SK-N-MC (cell line): ENCODE data around the gene C2orf72.

Experiments
- DNase-seq: peaks from one replicate; pipeline ENCODE4 v3.0.0-alpha.2; 2011; ENCODE audit warnings: low read depth, low spot score
- H3K27ac ChIP-seq: fragments of 200-600 bp; sonication (generic); 2 replicates; pipeline ENCODE4 v1.5.1; 2016; ENCODE audit warnings: mixed run types
- H3K36me3 ChIP-seq: fragments of 200-600 bp; sonication (generic); 2 replicates; pipeline ENCODE4 v1.6.1; 2017; ENCODE audit warnings: antibody characterized with exemption, low read length, mixed read lengths; ENCODE audit not compliant: insufficient read depth
- H3K4me3 ChIP-seq: fragments of 200-600 bp; sonication (generic); 2 replicates; pipeline ENCODE4 v1.5.1; 2016
- H3K9ac ChIP-seq: fragments of 200-600 bp; sonication (generic); 2 replicates; pipeline ENCODE4 v1.8.0; 2017; ENCODE audit warnings: mixed run types, mixed read lengths; ENCODE audit not compliant: insufficient read length
- H3K9me3 ChIP-seq: fragments of 200-600 bp; sonication (generic); 2 replicates; pipeline ENCODE4 v1.6.1; 2017; ENCODE audit warnings: low read depth, mild to moderate bottlenecking, antibody characterized with exemption, low read length, moderate library complexity, mixed read lengths
- EZH2 ChIP-seq: fragments of 200-600 bp; sonication (generic); IDR thresholded peaks from one replicate; pipeline ENCODE4 v1.6.1; 2017; ENCODE audit warnings: antibody characterized with exemption
- FOXP2 ChIP-seq: optimal IDR thresholded peaks from 2 replicates; pipeline ENCODE3; 2011; ENCODE audit warnings: mild to moderate bottlenecking, moderate library complexity; ENCODE audit not compliant: insufficient read depth; ENCODE audit errors: extremely low read length, control extremely low read depth
- POLR2AphosphoS5 ChIP-seq: IDR thresholded peaks from 2 replicates; pipeline ENCODE4 v1.6.1; 2012; ENCODE audit warnings: mild to moderate bottlenecking, low read depth, low read length, borderline replicate concordance

Gene C2orf72

DNA sequence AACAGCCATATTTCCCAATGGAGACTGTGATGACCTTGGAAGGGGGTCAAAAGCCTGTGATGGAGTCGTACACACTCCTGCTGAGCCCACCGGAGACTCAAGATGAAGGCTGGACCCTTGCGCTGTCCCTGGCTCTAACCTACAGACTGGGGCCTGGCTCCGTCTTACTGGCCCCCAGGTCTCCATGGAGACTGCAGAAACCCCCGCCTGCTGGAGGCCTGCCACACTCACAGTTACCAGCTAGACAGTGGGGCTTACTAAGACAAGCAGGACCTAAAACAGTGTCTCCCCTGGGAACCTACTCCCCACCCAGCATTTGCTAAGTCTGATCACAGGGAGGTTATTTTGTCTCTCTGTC lies 9.6 kb downstream of the C2orf72 start:
- Histone ChIP-seq H3K9ac (no peak overlapping the region), H3K4me3 (no peak overlapping the region), H3K36me3 (no peaks in the 10 kb centered on the region), H3K27ac (no peak overlapping the region), H3K9me3 (no peaks in the 10 kb centered on the region)
- DNase-seq: no peak
- no peak for TF ChIP-seq FOXP2
- no peak for TF ChIP-seq EZH2
- TF ChIP-seq POLR2AphosphoS5: no peak

DNA sequence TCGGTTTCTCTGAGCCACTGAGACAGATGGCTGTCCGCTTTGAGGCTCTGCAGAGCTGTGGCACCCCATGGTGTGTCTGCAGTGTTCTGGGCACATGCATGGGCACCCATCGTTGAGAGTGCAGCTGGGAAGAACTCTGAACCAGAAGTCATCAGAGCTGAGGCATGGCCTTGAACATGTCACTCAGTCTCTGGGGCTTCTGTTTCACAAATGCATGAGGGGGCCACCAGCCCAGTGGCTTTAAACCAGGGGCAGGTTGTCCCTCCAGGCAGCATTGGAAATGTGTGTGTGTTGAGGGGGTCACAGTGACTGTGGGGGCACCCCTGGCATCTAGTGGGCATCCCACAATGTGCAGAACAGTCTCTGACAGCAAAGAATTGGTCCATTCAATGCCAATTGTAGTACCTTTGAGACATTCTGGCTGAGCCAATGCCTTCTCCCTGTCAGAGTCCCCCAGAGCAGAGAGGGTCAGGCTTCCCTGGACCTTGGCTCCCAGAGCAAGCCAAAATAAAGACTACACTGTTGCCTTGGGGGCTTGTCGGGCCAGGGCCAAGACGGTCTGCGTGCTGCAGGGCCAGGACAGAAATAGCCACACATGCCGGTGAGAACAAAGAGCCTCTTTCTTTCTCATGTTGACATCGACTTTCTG lies 10.1 kb downstream of the C2orf72 start:
- no peak overlapping the region for H3K4me3 ChIP-seq
- no peaks in the 10 kb centered on the region for H3K36me3 ChIP-seq
- TF ChIP-seq FOXP2 (no peak), EZH2 (no peak), POLR2AphosphoS5 (no peak)
- DNase-seq: no peak
- H3K9ac ChIP-seq: no peak overlapping the region
- H3K9me3 ChIP-seq: no peaks in the 10 kb centered on the region
- no peak overlapping the region for H3K27ac ChIP-seq

DNA sequence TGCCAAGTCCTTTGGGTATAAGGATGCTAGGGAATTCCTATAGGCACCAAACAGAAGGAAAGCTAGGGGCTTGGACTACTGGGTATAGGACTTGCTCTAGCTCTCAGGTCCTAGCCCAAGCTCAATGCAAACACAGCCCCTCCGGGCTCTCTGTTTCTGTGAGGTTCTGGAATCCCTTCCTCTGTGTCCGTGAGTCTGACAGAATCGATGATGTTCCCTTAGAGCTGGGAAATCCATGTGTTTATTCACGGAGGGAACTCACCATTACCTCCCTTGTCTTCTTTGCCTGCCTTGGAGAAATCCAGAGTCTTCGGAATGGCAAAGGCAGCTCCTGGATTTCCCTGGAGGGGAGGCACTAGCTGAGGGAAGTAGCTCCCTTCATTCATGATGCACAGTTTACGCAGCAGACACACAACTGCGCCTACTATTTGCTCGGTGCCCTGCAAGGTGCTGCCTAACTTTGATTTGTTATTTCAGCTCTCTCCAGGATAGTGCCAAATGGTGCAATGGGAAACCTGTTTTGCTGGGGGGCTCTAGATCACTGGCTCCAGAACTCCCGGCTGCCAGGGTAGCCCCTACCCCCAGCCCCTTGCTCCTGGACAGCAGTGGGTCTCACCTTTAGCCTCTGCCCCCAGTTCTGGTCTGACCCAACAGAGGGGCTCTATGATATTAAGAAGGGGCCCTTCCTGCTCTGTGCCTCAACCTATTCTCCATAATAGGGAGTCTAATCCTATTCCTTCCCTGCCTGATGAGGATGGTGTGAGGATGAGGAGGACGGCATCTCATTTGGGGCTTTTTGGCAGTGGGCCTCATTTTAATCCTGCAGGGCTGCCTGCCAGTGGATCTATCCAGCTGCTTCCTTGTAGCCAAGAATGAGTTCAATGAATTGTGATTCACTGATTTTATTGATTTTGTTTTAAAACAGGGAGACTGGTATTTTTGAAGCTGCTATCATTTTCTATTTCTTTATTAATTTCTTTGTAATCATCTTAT lies 10.9 kb downstream of the C2orf72 start:
- H3K9me3 ChIP-seq: no peaks in the 10 kb centered on the region
- no peak overlapping the region for H3K9ac ChIP-seq
- H3K4me3 ChIP-seq: no peak overlapping the region
- no peak overlapping the region for H3K27ac ChIP-seq
- no peaks in the 10 kb centered on the region for H3K36me3 ChIP-seq
- no peak for DNase-seq
- no peak for TF ChIP-seq EZH2
- no peak for TF ChIP-seq POLR2AphosphoS5
- TF ChIP-seq FOXP2: no peak

DNA sequence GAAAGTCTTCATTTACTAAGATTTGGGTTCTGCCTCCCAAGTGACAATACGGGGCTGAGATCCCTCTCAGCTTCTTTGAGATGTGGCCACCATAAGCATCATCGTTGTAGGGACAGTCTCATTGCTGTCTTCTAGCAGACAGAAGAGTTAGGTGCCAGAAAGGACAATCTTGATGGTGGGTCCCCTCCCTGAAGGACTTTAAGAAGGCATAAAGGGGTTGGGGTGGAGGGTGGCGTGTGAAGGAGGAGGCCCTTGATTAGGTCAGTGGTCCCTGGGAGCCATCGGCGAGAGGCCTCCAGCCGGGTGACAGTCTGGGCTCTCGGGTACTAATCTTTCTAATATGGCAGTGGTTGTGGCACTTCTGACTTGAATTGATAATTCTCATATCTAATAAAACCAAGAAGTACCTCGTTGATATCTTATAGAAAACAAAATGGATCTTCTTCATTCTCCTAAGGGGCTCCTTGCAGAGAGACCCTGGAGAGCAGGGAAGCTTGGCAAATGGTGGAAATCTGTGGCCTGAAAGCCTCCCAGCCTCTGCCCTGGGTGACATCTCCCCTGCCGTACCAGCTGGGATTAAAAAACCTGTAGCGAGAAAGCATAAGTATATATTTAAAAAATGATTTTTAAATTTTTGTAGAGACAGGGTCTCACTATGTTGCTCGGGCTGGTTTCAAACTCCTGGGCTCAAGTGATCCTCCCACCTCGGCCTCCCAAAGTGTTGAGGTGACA lies 12.1 kb downstream of the C2orf72 start:
- no peak for DNase-seq
- Histone ChIP-seq H3K9me3 (no peaks in the 10 kb centered on the region), H3K9ac (no peak overlapping the region), H3K4me3 (no peak overlapping the region), H3K27ac (no peak overlapping the region), H3K36me3 (no peaks in the 10 kb centered on the region)
- TF ChIP-seq EZH2 (no peak), FOXP2 (no peak), POLR2AphosphoS5 (no peak)

DNA sequence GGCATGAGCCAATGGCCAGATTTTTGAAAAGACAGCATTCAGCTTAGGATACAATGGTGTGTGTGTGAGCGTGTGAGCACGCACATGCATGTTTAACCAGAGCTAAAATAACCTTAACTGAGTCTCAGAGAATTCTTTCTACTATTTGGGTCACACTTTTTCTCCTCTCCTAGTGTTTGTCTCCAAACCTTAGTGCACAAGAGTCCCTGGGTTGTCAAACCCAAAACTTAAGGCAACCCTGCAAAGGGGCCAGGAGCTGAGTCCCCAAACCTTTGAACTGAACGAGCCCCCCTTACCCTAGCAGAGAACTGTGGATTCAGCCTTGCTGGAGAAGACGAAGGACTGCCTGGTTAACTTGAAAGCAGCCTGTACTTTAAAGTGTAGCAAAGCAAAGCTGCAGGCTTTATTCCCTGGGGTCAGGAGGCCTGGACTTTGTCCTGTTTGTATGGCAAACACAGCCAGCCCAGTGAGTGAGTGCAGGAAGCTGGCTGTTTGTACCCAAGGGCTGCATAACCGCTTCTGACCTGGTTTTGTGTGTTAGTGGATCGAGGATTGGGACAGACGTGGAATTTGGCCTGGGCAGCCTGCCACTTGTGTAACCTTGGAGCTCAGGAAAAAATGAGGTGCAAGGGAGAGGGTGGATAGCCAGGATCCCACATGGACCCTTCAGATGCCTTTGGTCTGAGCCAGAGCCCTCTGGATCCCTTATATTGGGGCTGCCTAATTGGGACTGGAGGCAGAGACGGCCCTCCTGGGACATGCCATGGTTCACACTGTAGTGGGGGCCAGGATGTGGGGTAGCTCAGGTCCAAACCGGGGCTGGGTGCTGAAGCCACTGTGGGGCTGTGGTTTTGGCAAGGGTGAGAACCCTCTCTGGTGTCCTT lies 12.9 kb downstream of the C2orf72 start:
- H3K27ac ChIP-seq: no peak overlapping the region
- no peak overlapping the region for H3K9ac ChIP-seq
- H3K36me3 ChIP-seq: no peaks in the 10 kb centered on the region
- H3K4me3 ChIP-seq: no peak overlapping the region
- no peak for TF ChIP-seq EZH2
- TF ChIP-seq POLR2AphosphoS5: no peak
- TF ChIP-seq FOXP2: no peak
- no peak for DNase-seq
- H3K9me3 ChIP-seq: no peaks in the 10 kb centered on the region

DNA sequence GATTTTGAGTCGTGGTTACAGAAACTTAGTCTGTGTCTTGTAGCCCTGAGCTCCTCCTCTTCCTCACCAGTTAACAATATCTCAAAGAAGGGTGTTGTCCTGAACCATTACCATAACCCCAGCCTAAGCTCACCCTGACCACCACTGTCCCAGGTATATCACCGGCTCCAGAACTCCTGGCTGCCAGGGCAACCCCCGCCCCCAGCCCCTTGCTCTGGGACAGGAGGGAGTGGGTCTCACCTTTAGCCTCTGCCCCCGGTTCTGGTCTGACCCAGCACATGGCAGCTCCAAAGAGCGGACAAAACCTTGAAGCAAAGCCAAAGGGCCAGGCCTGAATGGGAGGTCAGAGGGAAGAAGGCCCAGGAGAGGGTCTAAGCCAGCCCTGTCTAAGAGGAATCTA lies 13.8 kb downstream of the C2orf72 start:
- TF ChIP-seq FOXP2 (no peak), EZH2 (no peak), POLR2AphosphoS5 (no peak)
- no peak overlapping the region for H3K9ac ChIP-seq
- DNase-seq: no peak

DNA sequence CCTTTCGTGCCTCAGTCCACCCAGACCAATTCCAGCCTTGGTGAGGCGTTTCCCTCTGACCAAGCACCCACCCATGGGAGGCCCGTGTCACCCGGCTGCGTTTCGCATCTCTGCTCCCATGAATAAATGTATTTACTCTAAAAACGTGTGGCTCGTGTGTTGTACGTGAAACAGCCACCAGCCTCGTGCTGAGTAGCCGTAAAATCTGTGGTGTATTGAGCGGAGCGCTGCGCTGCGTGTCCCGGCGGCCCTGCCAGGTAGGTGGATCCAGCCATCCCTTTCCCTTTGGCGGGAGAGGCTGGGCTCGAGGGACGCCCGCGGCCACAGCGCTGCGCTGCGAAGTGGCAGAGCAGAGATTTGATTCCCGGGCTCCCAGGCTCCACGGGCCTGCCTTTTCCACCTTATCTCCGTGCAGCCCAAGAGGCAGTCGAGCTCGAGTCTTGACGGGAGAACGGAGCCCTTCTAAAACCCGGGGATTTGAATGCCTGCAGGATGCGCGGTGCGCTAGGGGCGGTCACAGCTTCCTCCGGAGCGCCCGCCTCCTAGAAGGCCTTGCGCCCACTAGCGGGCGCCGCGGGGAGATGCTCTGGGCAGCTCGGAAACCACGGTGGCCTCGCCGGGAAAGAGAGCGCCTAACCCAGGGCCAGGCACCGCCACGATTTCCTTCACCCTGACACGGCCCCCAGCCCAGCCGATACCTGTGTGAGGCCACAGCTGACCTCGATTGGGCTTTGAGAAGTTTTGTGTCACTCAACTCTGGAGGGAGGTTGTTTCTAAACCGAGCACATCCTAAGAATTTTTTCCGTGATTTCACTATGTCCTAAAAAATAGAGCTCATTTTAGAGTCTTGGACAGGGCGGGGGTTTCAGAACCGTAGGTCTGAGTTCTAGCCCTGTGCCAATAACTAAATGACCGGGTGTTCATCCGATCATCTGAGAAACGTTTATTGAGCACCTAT lies 15.4 kb downstream of the C2orf72 start:
- no peak for TF ChIP-seq FOXP2
- TF ChIP-seq POLR2AphosphoS5: peak; percentile 58; the same call in 1 of the 2 replicates
- peak; percentile 30 for DNase-seq
- Histone ChIP-seq H3K4me3 (peak overlapping the region; percentile 78), H3K9me3 (no peaks in the 10 kb centered on the region), H3K36me3 (no peaks in the 10 kb centered on the region), H3K9ac (peak overlapping the region; percentile 67), H3K27ac (no peak overlapping the region)

More for the DNA sequence above, 13.8 kb downstream of the C2orf72 start:
- no peak overlapping the region for H3K27ac ChIP-seq
- H3K36me3 ChIP-seq: no peaks in the 10 kb centered on the region
- no peaks in the 10 kb centered on the region for H3K9me3 ChIP-seq
- H3K4me3 ChIP-seq: no peak overlapping the region
